Measurements from ENCODE around the gene PPARG. TPM values are rescaled to one million over a fixed set of nuclear protein-coding genes. Genes with fewer than 3 reads are reported as not detected.

Gene PPARG
- total RNA-seq, result 47.9 and 53.1 TPM in 2 replicates

DNA sequence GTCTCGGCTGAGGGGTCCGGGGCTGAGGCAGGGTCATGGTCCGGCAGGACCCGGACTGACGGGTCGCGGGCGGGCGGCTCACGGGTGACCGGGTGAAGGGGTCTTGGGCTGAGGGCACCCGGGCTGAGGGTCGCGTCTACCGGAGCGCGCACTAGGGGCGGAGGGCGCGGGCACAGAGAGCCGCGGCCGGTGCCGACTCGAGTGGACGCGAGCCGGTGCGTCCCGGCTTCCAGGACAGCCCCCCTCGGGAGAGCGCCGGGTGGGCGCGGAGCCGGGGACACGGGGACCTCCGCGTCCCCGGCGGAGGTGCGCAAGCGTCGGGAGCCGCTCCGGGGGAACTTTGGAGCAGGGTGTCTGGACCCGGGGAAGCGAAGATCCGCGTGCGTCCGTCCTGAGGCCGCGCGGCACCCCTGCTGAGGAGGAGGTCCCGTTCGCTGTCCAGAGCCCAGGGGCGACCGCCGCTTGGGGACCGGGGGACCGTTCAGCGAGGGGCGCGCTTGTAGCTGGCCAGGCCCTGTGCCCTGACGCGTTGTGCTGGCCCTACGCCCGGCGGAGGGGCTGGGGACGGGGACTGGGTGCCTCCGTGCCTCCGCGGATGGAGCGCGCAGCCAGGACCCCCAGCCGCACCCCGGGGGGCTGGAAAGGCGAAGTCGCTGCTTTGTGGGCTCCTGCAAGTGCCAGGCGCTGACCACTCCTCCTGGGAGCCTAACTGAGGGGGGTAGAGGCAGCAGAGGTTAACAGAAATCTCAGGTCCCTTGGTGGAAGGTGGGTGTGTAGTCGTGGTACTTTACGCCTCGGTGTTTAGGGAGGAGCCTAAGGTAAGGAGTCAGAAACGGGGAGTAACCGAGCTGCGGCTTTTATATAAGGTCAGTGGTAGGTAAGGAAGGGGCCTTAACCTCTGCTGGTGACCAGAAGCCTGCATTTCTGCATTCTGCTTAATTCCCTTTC, at the start of gene PPARG:
PPARG (plus strand) TSS at position 889 of the 948 bp plus-strand sequence. CDS start 90,642 bp downstream, outside the sequence.

Other genes starting within 250 kb of the PPARG start
- 0.26 and 0.98 TPM in 2 replicates for gene TIMP4, start 130.2 kb upstream of the PPARG start, total RNA-seq
- 7.6 and 11.6 TPM in 2 replicates for gene TSEN2, start 195.4 kb downstream of the PPARG start, total RNA-seq

Measured in dermis lymphatic vessel endothelial cell (primary cell).